ENCODE data around the gene NME1. TPM values are rescaled to one million over a fixed set of nuclear protein-coding genes. Genes with fewer than 3 reads are reported as not detected.

The NME1 gene
- total and polyA plus RNA-seq, 4 donors, result 14.6 to 201 (median 143) TPM

DNA sequence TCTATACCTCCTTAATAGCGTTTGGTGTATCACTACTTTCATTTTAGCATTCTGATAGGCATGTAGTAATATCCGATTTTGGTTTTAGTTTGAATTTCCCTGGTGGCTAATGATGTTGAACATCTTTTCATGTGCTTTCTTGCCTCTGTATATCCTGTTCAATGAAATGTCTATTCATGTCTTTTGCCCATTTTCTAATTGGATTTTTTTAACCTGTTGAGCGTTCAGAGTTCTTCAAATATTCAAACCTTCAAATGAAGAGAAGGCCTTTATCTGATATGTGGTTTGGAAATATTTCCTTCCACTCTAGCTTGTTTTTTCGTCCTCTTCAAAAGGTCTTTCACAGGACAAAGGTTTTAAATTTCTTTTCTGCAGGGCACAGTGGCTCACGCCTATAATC lies 2.4 kb upstream of the NME1 start:
- no peak for ATAC-seq (ENCODE audit: insufficient read depth, low FRiP score)
- Histone ChIP-seq H3K4me3 (no peak overlapping the region), H3K4me1 (ENCODE audit: control insufficient read depth in 5 of 5, insufficient read depth in 5 of 5, low read length in 5 of 5) (peaks cover 2 to 14% (median 7%) of the 10 kb centered on the region in 5 donors), H3K9me3 (ENCODE audit: control insufficient read depth in 4 of 4, insufficient read depth in 3 of 4, low read length in 3 of 4) (no peaks in the 10 kb centered on the region), H3K27ac (ENCODE audit: low read depth in 1 of 2, low read length in 1 of 2) (no peak overlapping the region), H3K9ac (ENCODE audit: insufficient read depth in 1 of 2, low read length in 2 of 2) (no peak overlapping the region), H3K36me3 (ENCODE audit: control insufficient read depth in 4 of 4, insufficient read depth in 4 of 4, low read length in 4 of 4) (peaks cover 0 to 5% (median 0%) of the 10 kb centered on the region in 4 donors), H3K27me3 (ENCODE audit: control insufficient read depth in 3 of 3, insufficient read depth in 3 of 3, low read length in 2 of 3) (no peaks in the 10 kb centered on the region)
- TF ChIP-seq CTCF (IDR thresholded peaks at IDR 0.05; ENCODE audit: control extremely low read depth, extremely low read depth), result no peak
- DNase-seq, result no peak
- 82 to 85% methylated on average over 5 of the region's 5 CpGs for WGBS, 2 donors

- Histone ChIP-seq H3K4me3 (no peak overlapping the region), H3K36me3 (ENCODE audit: control insufficient read depth in 4 of 4, insufficient read depth in 4 of 4, low read length in 4 of 4) (peaks cover 0 to 5% (median 5%) of the 10 kb centered on the region in 4 donors), H3K9me3 (ENCODE audit: control insufficient read depth in 4 of 4, insufficient read depth in 3 of 4, low read length in 3 of 4) (no peaks in the 10 kb centered on the region), H3K4me1 (ENCODE audit: control insufficient read depth in 5 of 5, insufficient read depth in 5 of 5, low read length in 5 of 5) (peaks cover 2 to 14% (median 7%) of the 10 kb centered on the region in 5 donors), H3K27me3 (ENCODE audit: control insufficient read depth in 3 of 3, insufficient read depth in 3 of 3, low read length in 2 of 3) (no peaks in the 10 kb centered on the region), H3K27ac (ENCODE audit: low read depth in 1 of 2, low read length in 1 of 2) (peak overlapping the region; percentile 77 to 92), H3K9ac (ENCODE audit: insufficient read depth in 1 of 2, low read length in 2 of 2) (peak overlapping the region; percentile 77 to 94)
- peak in 1 of 3 donors; percentile 70 for DNase-seq
- ATAC-seq (ENCODE audit: insufficient read depth, low FRiP score), result no peak
- WGBS, 2 donors, result 14 to 18% methylated on average over 8 of the region's 8 CpGs
- no peak for TF ChIP-seq CTCF (IDR thresholded peaks at IDR 0.05; ENCODE audit: control extremely low read depth, extremely low read depth)
Observed at GRCh38 chr17:51152766-51153209, 571 bp upstream of the NME1 start.

DNA sequence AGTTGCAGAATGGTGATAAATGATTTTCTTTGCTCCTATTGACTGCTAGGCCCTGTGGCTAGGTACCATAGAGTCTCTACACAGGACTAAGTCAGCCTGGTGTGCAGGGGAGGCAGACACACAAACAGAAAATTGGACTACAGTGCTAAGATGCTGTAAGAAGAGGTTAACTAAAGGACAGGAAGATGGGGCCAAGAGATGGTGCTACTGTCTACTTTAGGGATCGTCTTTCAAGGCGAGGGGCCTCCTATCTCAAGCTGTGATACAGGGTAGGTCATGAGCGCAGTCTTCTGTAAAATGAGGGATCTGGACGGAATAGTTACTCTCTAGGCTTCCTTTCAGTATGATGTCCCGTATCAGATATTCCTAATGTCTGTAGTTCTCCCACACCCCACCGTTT lies 817 bp downstream of the NME1 start:
- peaks cover 0 to 12% (median 5%) of the 10 kb centered on the region in 4 donors for H3K36me3 ChIP-seq (ENCODE audit: control insufficient read depth in 4 of 4, insufficient read depth in 4 of 4, low read length in 4 of 4)
- H3K4me1 ChIP-seq (ENCODE audit: control insufficient read depth in 5 of 5, insufficient read depth in 5 of 5, low read length in 5 of 5), result peaks cover 2 to 14% (median 7%) of the 10 kb centered on the region in 5 donors
- 15 to 18% methylated on average over 6 of the region's 6 CpGs for WGBS, 2 donors
- no peak for ATAC-seq (ENCODE audit: insufficient read depth, low FRiP score)
- TF ChIP-seq CTCF (IDR thresholded peaks at IDR 0.05; ENCODE audit: control extremely low read depth, extremely low read depth), result no peak
- DNase-seq, result peak in 2 of 3 donors; percentile 29 to 37
- H3K27me3 ChIP-seq (ENCODE audit: control insufficient read depth in 3 of 3, insufficient read depth in 3 of 3, low read length in 2 of 3), result no peaks in the 10 kb centered on the region
- H3K27ac ChIP-seq (ENCODE audit: low read depth in 1 of 2, low read length in 1 of 2), result peak overlapping the region in 1 of 2 donors; percentile 64
- peak overlapping the region; percentile 7 to 64 for H3K9ac ChIP-seq (ENCODE audit: insufficient read depth in 1 of 2, low read length in 2 of 2)
- H3K4me3 ChIP-seq, result peak overlapping the region; percentile 73
- H3K9me3 ChIP-seq (ENCODE audit: control insufficient read depth in 4 of 4, insufficient read depth in 3 of 4, low read length in 3 of 4), result no peaks in the 10 kb centered on the region

- Histone ChIP-seq H3K27me3 (ENCODE audit: control insufficient read depth in 3 of 3, insufficient read depth in 3 of 3, low read length in 2 of 3) (no peaks in the 10 kb centered on the region), H3K27ac (ENCODE audit: low read depth in 1 of 2, low read length in 1 of 2) (no peak overlapping the region), H3K9me3 (ENCODE audit: control insufficient read depth in 4 of 4, insufficient read depth in 3 of 4, low read length in 3 of 4) (no peaks in the 10 kb centered on the region), H3K4me1 (ENCODE audit: control insufficient read depth in 5 of 5, insufficient read depth in 5 of 5, low read length in 5 of 5) (peaks cover 2 to 14% (median 7%) of the 10 kb centered on the region in 5 donors), H3K4me3 (no peak overlapping the region), H3K9ac (ENCODE audit: insufficient read depth in 1 of 2, low read length in 2 of 2) (no peak overlapping the region), H3K36me3 (ENCODE audit: control insufficient read depth in 4 of 4, insufficient read depth in 4 of 4, low read length in 4 of 4) (peaks cover 0 to 20% (median 7%) of the 10 kb centered on the region in 4 donors)
- 98% methylated on average over 8 of the region's 8 CpGs for WGBS, 2 donors
- no peak for TF ChIP-seq CTCF (IDR thresholded peaks at IDR 0.05; ENCODE audit: control extremely low read depth, extremely low read depth)
- ATAC-seq (ENCODE audit: insufficient read depth, low FRiP score) (no peak), DNase-seq (no peak)
Observed at GRCh38 chr17:51155416-51155815, 2.1 kb downstream of the NME1 start.

Measured in lung (tissue), 12 donors.